HUES64 (cell line): ENCODE results near the gene MPP4.
A peak's percentile ranks its signal among the peaks of the same experiment; 100 is the strongest.

ENCODE experiments used
- H3K27ac ChIP-seq: 2 replicates; pipeline ENCODE4 v1.7.0; 2013; ENCODE audit warnings: low read depth, low read length, inconsistent platforms
- H3K27me3 ChIP-seq: 2 replicates; pipeline ENCODE4 v1.6.1; 2013; ENCODE audit warnings: mild to moderate bottlenecking, low read length; ENCODE audit not compliant: insufficient read depth
- H3K36me3 ChIP-seq: 2 replicates; pipeline ENCODE4 v1.6.1; 2013; ENCODE audit warnings: mild to moderate bottlenecking, low read length; ENCODE audit not compliant: insufficient read depth
- H3K4me1 ChIP-seq: 2 replicates; pipeline ENCODE4 v1.6.1; 2013; ENCODE audit warnings: mild to moderate bottlenecking, low read length, moderate library complexity; ENCODE audit not compliant: insufficient read depth
- H3K4me3 ChIP-seq: 2 replicates; pipeline ENCODE4 v1.5.1; 2013; ENCODE audit warnings: mild to moderate bottlenecking, low read length, moderate library complexity
- H3K9ac ChIP-seq: 2 replicates; pipeline ENCODE4 v1.6.1; 2013; ENCODE audit warnings: mild to moderate bottlenecking, low read depth, low read length
- H3K9me3 ChIP-seq: 2 replicates; pipeline ENCODE4 v1.6.1; 2013; ENCODE audit warnings: low read depth, low read length; ENCODE audit not compliant: insufficient read depth
- WGBS: fragments of 150-250, 120-280 bp; methylation state at CpG from one replicate; pipeline ENCODE4 v1.1.7; 2013; ENCODE audit warnings: missing lambda C conversion rate; 5-methylcytosine and 5-hydroxymethylcytosine counted together

Gene MPP4

GRCh38 chr2:201707142-201707541 lies 8.7 kb upstream of the MPP4 start:
- Histone ChIP-seq H3K9me3 (no peaks in the 10 kb centered on the region), H3K9ac (no peak overlapping the region), H3K4me3 (no peak overlapping the region), H3K4me1 (no peaks in the 10 kb centered on the region), H3K27me3 (no peaks in the 10 kb centered on the region), H3K27ac (no peak overlapping the region), H3K36me3 (peaks cover 96% of the 10 kb centered on the region)
- WGBS: 97% methylated on average over 1 of the region's 1 CpG

GRCh38 chr2:201704536-201704935 lies 6.1 kb upstream of the MPP4 start:
- Histone ChIP-seq H3K27me3 (no peaks in the 10 kb centered on the region), H3K9ac (no peak overlapping the region), H3K36me3 (peaks cover 91% of the 10 kb centered on the region), H3K4me1 (peaks cover 21% of the 10 kb centered on the region), H3K4me3 (no peak overlapping the region), H3K27ac (no peak overlapping the region), H3K9me3 (no peaks in the 10 kb centered on the region)
- 91% methylated on average over 4 of the region's 5 CpGs for WGBS

DNA sequence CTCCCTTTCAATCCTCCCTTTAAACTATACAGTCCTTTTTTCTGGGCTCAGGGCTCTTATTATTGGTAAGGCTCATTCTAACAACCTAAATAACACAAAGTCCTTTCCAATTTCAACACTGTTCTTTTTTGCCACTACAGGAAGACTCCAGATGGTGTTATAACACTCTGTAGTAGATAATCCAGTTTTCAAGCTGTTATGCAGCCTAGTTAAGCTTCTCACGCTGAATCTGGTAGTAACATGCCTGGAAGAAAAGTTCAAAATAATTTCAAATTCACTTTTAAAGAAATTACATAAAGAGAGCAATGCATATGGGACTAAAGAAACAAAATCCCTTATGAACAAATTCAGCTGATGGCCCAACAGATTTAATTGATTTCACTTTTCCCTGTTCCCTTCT lies 3.2 kb upstream of the MPP4 start:
- peak overlapping the region; percentile 61; the same call in 1 of the 2 replicates for H3K27ac ChIP-seq
- H3K9ac ChIP-seq: no peak overlapping the region
- WGBS: 91% methylated on average over 1 of the region's 1 CpG
- peaks cover 63% of the 10 kb centered on the region for H3K36me3 ChIP-seq
- no peaks in the 10 kb centered on the region for H3K27me3 ChIP-seq
- H3K4me1 ChIP-seq: peaks cover 50% of the 10 kb centered on the region
- no peaks in the 10 kb centered on the region for H3K9me3 ChIP-seq
- no peak overlapping the region for H3K4me3 ChIP-seq

DNA sequence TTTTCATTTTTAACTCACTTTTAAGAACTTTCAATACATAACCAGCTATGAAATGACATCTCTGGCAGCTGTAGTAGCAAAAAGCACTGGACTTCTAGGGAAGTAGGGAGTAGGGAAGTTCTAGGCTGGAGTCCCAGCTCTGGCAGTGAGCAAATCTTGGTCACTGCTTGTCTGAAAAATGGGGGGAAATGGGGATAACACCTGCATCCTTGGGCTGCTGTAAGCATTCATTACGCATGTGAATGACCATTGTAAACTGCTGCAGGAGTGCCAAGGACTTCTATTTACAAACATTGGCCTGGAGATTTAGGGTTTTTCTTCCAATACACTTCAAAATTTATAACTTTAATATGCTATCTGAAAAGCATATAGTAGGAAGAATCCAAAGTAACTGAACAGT lies 972 bp upstream of the MPP4 start:
- no peaks in the 10 kb centered on the region for H3K9me3 ChIP-seq
- peaks cover 58% of the 10 kb centered on the region for H3K4me1 ChIP-seq
- WGBS: 68% methylated on average over 1 of the region's 1 CpG
- no peaks in the 10 kb centered on the region for H3K27me3 ChIP-seq
- H3K27ac ChIP-seq: peak overlapping the region; percentile 36; the same call in 1 of the 2 replicates
- H3K9ac ChIP-seq: no peak overlapping the region
- H3K36me3 ChIP-seq: peaks cover 43% of the 10 kb centered on the region
- no peak overlapping the region for H3K4me3 ChIP-seq

DNA sequence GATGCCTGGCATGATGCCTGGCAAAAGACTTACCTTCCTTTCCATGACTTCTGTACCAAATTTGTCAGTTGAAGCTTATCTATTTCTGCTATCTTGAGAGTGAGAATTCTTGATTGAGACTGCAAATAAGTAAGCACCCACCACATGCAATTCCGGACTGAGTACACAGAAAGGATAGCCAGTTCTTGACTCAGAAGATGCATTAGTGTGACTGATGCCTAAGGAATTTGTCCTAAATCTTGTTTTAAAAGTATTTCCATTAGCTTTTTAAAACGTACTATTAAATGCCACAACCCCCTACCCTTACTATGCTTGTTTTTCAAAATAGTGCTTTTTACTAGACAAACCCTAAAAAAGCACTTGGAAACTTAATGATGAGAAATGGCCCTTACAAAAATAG lies 545 bp downstream of the MPP4 start:
- H3K27ac ChIP-seq: no peak overlapping the region
- H3K4me3 ChIP-seq: no peak overlapping the region
- peaks cover 58% of the 10 kb centered on the region for H3K4me1 ChIP-seq
- WGBS: 77% methylated on average over 2 of the region's 2 CpGs
- H3K9ac ChIP-seq: no peak overlapping the region
- H3K27me3 ChIP-seq: no peaks in the 10 kb centered on the region
- H3K36me3 ChIP-seq: peaks cover 28% of the 10 kb centered on the region
- H3K9me3 ChIP-seq: no peaks in the 10 kb centered on the region

DNA sequence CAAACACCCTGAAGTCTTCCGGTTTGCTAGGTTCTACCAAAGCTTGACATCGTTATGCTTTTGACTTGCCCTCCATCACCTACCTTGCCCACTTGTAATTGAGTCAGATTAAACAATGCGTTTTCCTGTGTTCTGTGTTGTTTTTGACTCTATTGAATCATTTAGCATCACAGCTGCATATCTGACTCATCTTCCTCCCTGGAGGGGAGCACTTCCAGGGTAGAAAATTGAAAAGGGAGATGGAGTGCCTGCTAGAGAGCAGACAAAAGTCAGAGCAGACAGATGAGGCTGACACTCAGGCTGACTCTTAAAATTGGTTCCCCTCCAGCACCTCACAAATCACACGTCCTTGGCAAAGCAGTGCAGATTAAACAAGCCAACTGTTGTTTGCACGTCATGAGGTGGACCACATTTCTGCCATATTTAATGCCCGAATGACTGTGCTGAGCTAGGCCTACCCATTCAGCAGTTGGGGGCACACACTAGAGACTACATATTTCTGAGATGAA lies 2.2 kb downstream of the MPP4 start:
- WGBS: 77% methylated on average over 6 of the region's 6 CpGs
- Histone ChIP-seq H3K4me1 (peaks cover 54% of the 10 kb centered on the region), H3K9ac (no peak overlapping the region), H3K36me3 (peaks cover 12% of the 10 kb centered on the region), H3K4me3 (no peak overlapping the region), H3K27ac (no peak overlapping the region), H3K9me3 (no peaks in the 10 kb centered on the region), H3K27me3 (no peaks in the 10 kb centered on the region)

- 83% methylated on average over 3 of the region's 3 CpGs for WGBS
These were observed 13.3 kb downstream of the MPP4 start for GRCh38 chr2:201685156-201685555.

GRCh38 chr2:201680743-201681142 lies 17.7 kb downstream of the MPP4 start:
- Histone ChIP-seq H3K4me1 (no peaks in the 10 kb centered on the region), H3K36me3 (no peaks in the 10 kb centered on the region), H3K27ac (no peak overlapping the region), H3K27me3 (no peaks in the 10 kb centered on the region), H3K9ac (no peak overlapping the region), H3K9me3 (no peaks in the 10 kb centered on the region), H3K4me3 (no peak overlapping the region)
- WGBS: 54% methylated on average over 9 of the region's 9 CpGs

More at GRCh38 chr2:201685156-201685555, 13.3 kb downstream of the MPP4 start:
- Histone ChIP-seq H3K4me1 (no peaks in the 10 kb centered on the region), H3K4me3 (no peak overlapping the region), H3K9me3 (no peaks in the 10 kb centered on the region), H3K9ac (no peak overlapping the region), H3K36me3 (no peaks in the 10 kb centered on the region), H3K27ac (no peak overlapping the region), H3K27me3 (no peaks in the 10 kb centered on the region)

- WGBS: 68% methylated on average over 6 of the region's 6 CpGs
- Histone ChIP-seq H3K4me1 (0 out of 2 replicates have a peak, but pooled peaks cover 3% of the 10 kb centered on the region), H3K4me3 (no peak overlapping the region), H3K9ac (no peak overlapping the region), H3K27ac (no peak overlapping the region), H3K27me3 (no peaks in the 10 kb centered on the region), H3K36me3 (no peaks in the 10 kb centered on the region), H3K9me3 (no peaks in the 10 kb centered on the region)
These were observed 20.0 kb downstream of the MPP4 start for GRCh38 chr2:201678401-201678800.

GRCh38 chr2:201675454-201675853 lies 23.0 kb downstream of the MPP4 start:
- Histone ChIP-seq H3K9me3 (no peaks in the 10 kb centered on the region), H3K36me3 (no peaks in the 10 kb centered on the region), H3K27ac (no peak overlapping the region), H3K27me3 (no peaks in the 10 kb centered on the region), H3K4me1 (0 out of 2 replicates have a peak, but pooled peaks cover 3% of the 10 kb centered on the region), H3K9ac (no peak overlapping the region), H3K4me3 (no peak overlapping the region)
- WGBS: 93% methylated on average over 4 of the region's 4 CpGs

DNA sequence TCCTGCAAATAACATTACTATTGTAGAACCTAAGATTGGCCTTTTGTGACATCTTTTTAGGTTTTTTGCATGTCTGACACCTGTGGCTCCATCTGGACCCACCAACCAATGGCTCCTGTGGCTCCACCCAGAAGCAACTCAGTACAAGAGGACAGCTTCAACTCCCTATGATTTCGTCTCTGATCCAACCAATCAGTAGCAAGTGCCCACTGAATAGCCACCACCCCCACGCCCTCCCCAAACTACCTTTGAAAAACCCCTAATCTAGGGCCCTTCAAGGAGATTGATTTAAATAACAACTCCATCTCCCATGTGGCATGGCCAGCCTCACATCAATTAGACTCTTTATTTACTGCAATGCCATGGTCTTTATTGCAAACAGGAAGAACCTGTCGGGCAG lies 23.6 kb downstream of the MPP4 start:
- Histone ChIP-seq H3K4me3 (no peak overlapping the region), H3K27me3 (no peaks in the 10 kb centered on the region), H3K4me1 (0 out of 2 replicates have a peak, but pooled peaks cover 3% of the 10 kb centered on the region), H3K36me3 (no peaks in the 10 kb centered on the region), H3K9me3 (no peaks in the 10 kb centered on the region), H3K27ac (no peak overlapping the region), H3K9ac (no peak overlapping the region)
- WGBS: 88% methylated on average over 3 of the region's 3 CpGs

GRCh38 chr2:201674298-201674697 lies 24.1 kb downstream of the MPP4 start:
- WGBS: 83% methylated on average over 1 of the region's 3 CpGs
- Histone ChIP-seq H3K4me3 (no peak overlapping the region), H3K36me3 (no peaks in the 10 kb centered on the region), H3K9me3 (no peaks in the 10 kb centered on the region), H3K27ac (no peak overlapping the region), H3K4me1 (0 out of 2 replicates have a peak, but pooled peaks cover 3% of the 10 kb centered on the region), H3K9ac (no peak overlapping the region), H3K27me3 (no peaks in the 10 kb centered on the region)
